ENCODE results near the gene SMIM22.

SMIM22 gene

DNA sequence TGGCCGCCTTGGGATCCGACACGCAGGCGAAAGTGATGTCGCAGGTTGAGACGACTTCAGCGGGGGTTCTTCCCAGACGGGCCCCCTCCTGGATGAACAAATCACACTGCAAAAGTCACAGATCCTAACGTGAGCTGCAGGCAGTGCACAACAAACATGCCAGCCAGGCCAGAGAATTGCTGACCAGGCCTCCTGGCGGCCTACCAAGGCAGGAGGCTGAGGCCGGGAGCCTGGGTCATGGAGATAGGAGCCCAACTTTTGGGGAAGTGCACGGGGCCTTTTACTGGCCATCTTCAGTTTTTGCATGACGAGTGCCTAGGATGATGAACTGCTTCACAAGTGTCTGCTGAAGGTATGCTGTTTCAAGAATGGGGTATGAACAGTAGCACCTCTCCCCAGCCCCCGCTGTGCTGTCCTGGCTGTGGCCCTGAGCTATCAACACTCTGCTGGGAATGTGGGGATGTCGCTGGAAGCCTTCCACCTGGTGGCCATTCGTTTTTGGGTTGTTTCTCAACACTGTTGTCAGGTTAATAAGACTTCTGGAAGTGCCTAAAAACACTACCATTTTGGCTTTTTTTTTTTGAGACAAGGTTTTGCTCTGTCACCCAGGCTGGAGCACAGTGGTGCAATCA lies 19.5 kb downstream of the SMIM22 start:
- no peak for DNase-seq
- H3K36me3 Mint-ChIP-seq (ENCODE audit: low read depth), result peaks cover 68% of the 10 kb centered on the region
- no peaks in the 10 kb centered on the region for H3K4me1 Mint-ChIP-seq
- no peaks in the 10 kb centered on the region for H3K27me3 Mint-ChIP-seq (ENCODE audit: low read depth, poor library complexity)
- H3K27ac Mint-ChIP-seq, result no peak overlapping the region
- H3K4me3 Mint-ChIP-seq, result no peak overlapping the region
- TF ChIP-seq, protein P1, sequence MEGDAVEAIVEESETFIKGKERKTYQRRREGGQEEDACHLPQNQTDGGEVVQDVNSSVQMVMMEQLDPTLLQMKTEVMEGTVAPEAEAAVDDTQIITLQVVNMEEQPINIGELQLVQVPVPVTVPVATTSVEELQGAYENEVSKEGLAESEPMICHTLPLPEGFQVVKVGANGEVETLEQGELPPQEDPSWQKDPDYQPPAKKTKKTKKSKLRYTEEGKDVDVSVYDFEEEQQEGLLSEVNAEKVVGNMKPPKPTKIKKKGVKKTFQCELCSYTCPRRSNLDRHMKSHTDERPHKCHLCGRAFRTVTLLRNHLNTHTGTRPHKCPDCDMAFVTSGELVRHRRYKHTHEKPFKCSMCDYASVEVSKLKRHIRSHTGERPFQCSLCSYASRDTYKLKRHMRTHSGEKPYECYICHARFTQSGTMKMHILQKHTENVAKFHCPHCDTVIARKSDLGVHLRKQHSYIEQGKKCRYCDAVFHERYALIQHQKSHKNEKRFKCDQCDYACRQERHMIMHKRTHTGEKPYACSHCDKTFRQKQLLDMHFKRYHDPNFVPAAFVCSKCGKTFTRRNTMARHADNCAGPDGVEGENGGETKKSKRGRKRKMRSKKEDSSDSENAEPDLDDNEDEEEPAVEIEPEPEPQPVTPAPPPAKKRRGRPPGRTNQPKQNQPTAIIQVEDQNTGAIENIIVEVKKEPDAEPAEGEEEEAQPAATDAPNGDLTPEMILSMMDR (IDR thresholded peaks at IDR 0.05), result no peak
- no peaks in the 10 kb centered on the region for H3K9me3 Mint-ChIP-seq

DNA sequence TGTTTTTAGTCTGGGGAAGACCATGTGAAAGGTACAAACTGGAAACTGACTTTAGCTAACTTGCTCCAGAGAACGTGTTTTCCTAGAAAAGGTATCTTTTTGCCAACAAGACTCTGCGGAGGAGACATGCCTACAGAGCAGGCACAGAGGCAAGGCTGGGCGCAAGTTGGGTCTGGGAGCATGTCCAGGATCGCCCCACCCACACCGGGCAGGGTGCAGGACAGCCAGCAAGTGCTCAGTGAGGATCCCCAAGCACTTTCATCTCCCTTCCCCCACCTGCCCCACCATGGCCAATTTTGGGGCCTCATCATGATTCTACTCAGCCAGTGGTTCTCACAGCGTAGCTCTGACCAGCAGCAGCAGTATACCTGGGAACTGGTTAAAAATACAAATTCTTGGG lies 25.5 kb downstream of the SMIM22 start:
- Mint-ChIP-seq H3K9me3 (no peaks in the 10 kb centered on the region), H3K27ac (no peak overlapping the region), H3K27me3 (ENCODE audit: low read depth, poor library complexity) (no peaks in the 10 kb centered on the region), H3K4me3 (no peak overlapping the region), H3K4me1 (no peaks in the 10 kb centered on the region), H3K36me3 (ENCODE audit: low read depth) (peaks cover 77% of the 10 kb centered on the region)
- no peak for DNase-seq
- TF ChIP-seq, protein P1 (IDR thresholded peaks at IDR 0.05), result no peak

DNA sequence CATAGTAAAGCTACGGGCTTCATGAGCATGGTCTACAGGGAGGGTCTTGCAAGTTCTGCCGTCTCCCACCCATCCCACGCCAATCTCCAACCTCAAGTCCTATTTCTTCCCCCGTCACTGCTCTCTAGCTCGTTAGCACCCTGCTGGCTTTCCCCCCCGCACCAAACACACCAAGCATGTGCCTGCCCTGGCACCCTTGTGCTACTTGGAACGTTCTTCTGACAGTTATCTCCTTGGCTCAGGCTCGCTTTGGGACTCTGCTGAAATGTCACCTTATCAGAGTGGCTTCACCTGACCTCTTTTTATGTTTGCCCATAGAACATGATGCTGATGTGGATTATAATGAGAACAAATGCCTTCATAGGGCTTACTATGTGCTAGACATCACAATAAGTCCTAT lies 30.0 kb downstream of the SMIM22 start:
- Mint-ChIP-seq H3K27ac (peak overlapping the region; percentile 12), H3K36me3 (ENCODE audit: low read depth) (peaks cover 62% of the 10 kb centered on the region), H3K4me3 (no peak overlapping the region), H3K9me3 (no peaks in the 10 kb centered on the region), H3K27me3 (ENCODE audit: low read depth, poor library complexity) (no peaks in the 10 kb centered on the region), H3K4me1 (no peaks in the 10 kb centered on the region)
- no peak for DNase-seq
- TF ChIP-seq, protein P1 (IDR thresholded peaks at IDR 0.05), result no peak

DNA sequence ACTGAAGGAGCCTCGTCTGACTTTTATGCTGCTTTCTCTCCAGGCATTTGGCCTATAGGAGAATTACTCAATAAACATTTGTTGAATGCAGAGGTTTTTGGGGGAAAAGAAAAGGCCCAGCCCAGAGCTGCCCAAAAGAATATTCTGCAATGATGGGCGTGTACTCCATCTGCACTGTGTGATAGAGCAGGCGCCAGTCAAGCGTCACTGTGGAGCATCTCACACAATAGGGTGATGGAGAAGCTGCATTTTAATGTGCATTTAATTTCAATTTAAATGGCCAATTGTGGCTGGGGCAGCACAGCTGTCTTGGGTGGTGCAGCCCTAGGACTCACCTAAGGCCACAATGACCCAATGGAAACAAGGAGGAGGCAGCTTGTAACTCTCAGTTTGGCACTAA lies 31.4 kb downstream of the SMIM22 start:
- TF ChIP-seq, protein P1 (IDR thresholded peaks at IDR 0.05), result no peak
- Mint-ChIP-seq H3K27me3 (ENCODE audit: low read depth, poor library complexity) (no peaks in the 10 kb centered on the region), H3K4me3 (no peak overlapping the region), H3K4me1 (no peaks in the 10 kb centered on the region), H3K36me3 (ENCODE audit: low read depth) (peaks cover 61% of the 10 kb centered on the region), H3K27ac (no peak overlapping the region), H3K9me3 (no peaks in the 10 kb centered on the region)
- no peak for DNase-seq

DNA sequence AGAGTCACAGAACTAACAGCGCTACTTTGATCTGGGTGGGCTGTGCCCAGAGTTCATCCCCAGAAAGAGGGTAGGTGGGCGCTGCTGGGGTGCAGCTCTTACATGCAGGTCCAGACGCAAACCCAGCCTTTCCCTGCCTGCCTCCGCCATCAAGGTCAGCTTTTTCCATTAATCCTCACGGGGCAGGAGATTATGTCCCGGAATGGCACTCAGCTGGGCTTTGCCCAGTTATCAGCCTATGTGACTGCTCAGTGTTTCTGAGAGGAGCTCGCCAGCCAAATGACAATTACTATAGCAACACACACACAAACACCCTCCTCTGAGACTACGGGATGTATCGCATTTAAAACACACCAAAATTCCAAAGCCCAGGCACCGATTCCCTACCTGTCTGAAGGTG lies 31.8 kb downstream of the SMIM22 start:
- no peak overlapping the region for H3K4me3 Mint-ChIP-seq
- DNase-seq, result no peak

More for the DNA sequence above, 31.8 kb downstream of the SMIM22 start:
- H3K27ac Mint-ChIP-seq, result no peak overlapping the region
- peaks cover 60% of the 10 kb centered on the region for H3K36me3 Mint-ChIP-seq (ENCODE audit: low read depth)
- no peaks in the 10 kb centered on the region for H3K9me3 Mint-ChIP-seq
- TF ChIP-seq, protein P1 (IDR thresholded peaks at IDR 0.05), result no peak
- no peaks in the 10 kb centered on the region for H3K4me1 Mint-ChIP-seq
- H3K27me3 Mint-ChIP-seq (ENCODE audit: low read depth, poor library complexity), result no peaks in the 10 kb centered on the region

Data from nephron progenitor cell (in vitro differentiated cells).